Measurements from ENCODE around the gene FGF1.

The FGF1 gene

GRCh38 chr5:142692321-142692894, 6.5 kb upstream of the FGF1 start:
- no peak overlapping the region for H3K4me2 ChIP-seq (ENCODE audit: low read length)
- H3K36me3 ChIP-seq (ENCODE audit: insufficient read depth, low read length): no peaks in the 10 kb centered on the region

GRCh38 chr5:142690667-142691066, 4.8 kb upstream of the FGF1 start:
- H3K4me3 ChIP-seq (ENCODE audit: low read depth, low read length, poor library complexity, severe bottlenecking): no peak overlapping the region
- H3K9ac ChIP-seq (ENCODE audit: low read length): no peak overlapping the region
- H3F3A ChIP-seq (ENCODE audit: insufficient read depth, low read length): no peaks in the 10 kb centered on the region
- no peak overlapping the region for H3K27ac ChIP-seq (ENCODE audit: low read depth, low read length, poor library complexity, severe bottlenecking)
- H3K9me3 ChIP-seq (ENCODE audit: low read length): no peaks in the 10 kb centered on the region
- no peaks in the 10 kb centered on the region for H3K36me3 ChIP-seq (ENCODE audit: insufficient read depth, low read length)
- no peaks in the 10 kb centered on the region for H3K79me2 ChIP-seq (ENCODE audit: insufficient read depth, low read length)
- no peaks in the 10 kb centered on the region for H3K4me1 ChIP-seq (ENCODE audit: insufficient read depth, low read length, severe bottlenecking)
- no peak for TF ChIP-seq EZH2 (IDR thresholded peaks at IDR 0.05; ENCODE audit: borderline replicate concordance, low read length)
- TF ChIP-seq CTCF (IDR thresholded peaks at IDR 0.05; ENCODE audit: low read length): no peak
- no peaks in the 10 kb centered on the region for H4K20me1 ChIP-seq (ENCODE audit: insufficient read depth, low read length)
- H3K9me2 ChIP-seq (ENCODE audit: low read depth, low read length): no peaks in the 10 kb centered on the region
- H3K4me2 ChIP-seq (ENCODE audit: low read length): no peak overlapping the region
- H2AFZ ChIP-seq (ENCODE audit: low read length): no peak overlapping the region
- H3K27me3 ChIP-seq (ENCODE audit: insufficient read depth, low read length): no peaks in the 10 kb centered on the region; the same call in 1 of the 2 replicates

More at GRCh38 chr5:142692321-142692894, 6.5 kb upstream of the FGF1 start:
- H3K9me3 ChIP-seq (ENCODE audit: low read length): no peaks in the 10 kb centered on the region
- TF ChIP-seq CTCF (IDR thresholded peaks at IDR 0.05; ENCODE audit: low read length) (no peak), EZH2 (IDR thresholded peaks at IDR 0.05; ENCODE audit: borderline replicate concordance, low read length) (no peak)
- H3K9me2 ChIP-seq (ENCODE audit: low read depth, low read length): no peaks in the 10 kb centered on the region
- H3K4me1 ChIP-seq (ENCODE audit: insufficient read depth, low read length, severe bottlenecking): no peaks in the 10 kb centered on the region
- no peaks in the 10 kb centered on the region; the same call in 1 of the 2 replicates for H3K27me3 ChIP-seq (ENCODE audit: insufficient read depth, low read length)
- H3K79me2 ChIP-seq (ENCODE audit: insufficient read depth, low read length): no peaks in the 10 kb centered on the region
- no peak overlapping the region for H3K4me3 ChIP-seq (ENCODE audit: low read depth, low read length, poor library complexity, severe bottlenecking)
- H2AFZ ChIP-seq (ENCODE audit: low read length): no peak overlapping the region
- no peak overlapping the region for H3K9ac ChIP-seq (ENCODE audit: low read length)
- H3K27ac ChIP-seq (ENCODE audit: low read depth, low read length, poor library complexity, severe bottlenecking): no peak overlapping the region
- no peaks in the 10 kb centered on the region for H4K20me1 ChIP-seq (ENCODE audit: insufficient read depth, low read length)
- no peaks in the 10 kb centered on the region for H3F3A ChIP-seq (ENCODE audit: insufficient read depth, low read length)

GRCh38 chr5:142689081-142689480, 3.2 kb upstream of the FGF1 start:
- Histone ChIP-seq H3K4me3 (ENCODE audit: low read depth, low read length, poor library complexity, severe bottlenecking) (no peak overlapping the region), H4K20me1 (ENCODE audit: insufficient read depth, low read length) (no peaks in the 10 kb centered on the region), H3F3A (ENCODE audit: insufficient read depth, low read length) (no peaks in the 10 kb centered on the region), H3K4me2 (ENCODE audit: low read length) (no peak overlapping the region), H3K27me3 (ENCODE audit: insufficient read depth, low read length) (no peaks in the 10 kb centered on the region), H3K4me1 (ENCODE audit: insufficient read depth, low read length, severe bottlenecking) (no peaks in the 10 kb centered on the region), H3K9me2 (ENCODE audit: low read depth, low read length) (no peaks in the 10 kb centered on the region), H3K79me2 (ENCODE audit: insufficient read depth, low read length) (no peaks in the 10 kb centered on the region), H3K36me3 (ENCODE audit: insufficient read depth, low read length) (no peaks in the 10 kb centered on the region), H3K27ac (ENCODE audit: low read depth, low read length, poor library complexity, severe bottlenecking) (no peak overlapping the region), H2AFZ (ENCODE audit: low read length) (no peak overlapping the region), H3K9ac (ENCODE audit: low read length) (no peak overlapping the region), H3K9me3 (ENCODE audit: low read length) (no peaks in the 10 kb centered on the region)
- TF ChIP-seq CTCF (IDR thresholded peaks at IDR 0.05; ENCODE audit: low read length): no peak
